ENCODE measurements around the gene MXD4.
"Not testable (repeated sequence)": the region's sequence is repeated elsewhere in the genome, so short reads cannot be mapped to it uniquely, and the experiment has no call there.

MXD4 gene

DNA sequence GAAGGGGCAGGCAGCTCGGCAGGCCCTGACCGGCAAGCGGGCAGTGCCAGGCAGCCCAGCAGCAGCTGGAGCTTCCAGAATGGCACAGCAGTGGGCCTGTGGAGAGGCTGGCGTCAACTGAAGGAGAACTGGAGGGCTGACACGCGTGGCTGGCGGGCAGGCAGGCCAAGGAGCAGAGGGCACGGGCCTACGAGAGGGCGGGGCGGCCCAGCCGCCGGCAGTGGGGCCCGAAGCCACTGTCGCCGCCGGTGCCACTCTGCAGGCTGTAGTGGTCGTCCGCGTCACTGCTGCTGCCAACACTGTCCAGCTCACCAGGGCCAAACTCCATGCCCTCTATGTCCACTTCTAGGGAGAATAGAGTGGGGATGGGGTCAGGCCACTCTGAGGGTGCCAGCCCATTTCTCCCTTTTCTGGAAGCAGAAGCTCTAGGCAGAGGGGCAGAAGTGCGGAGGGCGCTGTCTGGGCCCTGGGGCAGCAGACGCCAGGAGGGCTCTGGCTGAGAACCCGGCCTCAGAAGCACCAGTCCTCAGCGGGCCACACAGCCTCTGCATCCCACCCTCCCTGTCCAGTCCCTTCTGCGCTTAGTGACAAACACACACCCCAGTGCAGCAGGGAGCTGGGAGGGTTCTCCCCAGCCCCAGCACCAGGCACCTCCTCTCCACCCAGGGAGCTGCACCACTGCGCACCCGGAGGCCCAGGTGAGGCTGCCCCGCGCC lies 11.4 kb downstream of the MXD4 start:
- DNase-seq (ENCODE audit: low read depth) = no peak

GRCh38 chr4:2249526-2250356 lies 12.2 kb downstream of the MXD4 start:
- no peak for DNase-seq (ENCODE audit: low read depth)

- no peak for DNase-seq (ENCODE audit: low read depth)
Measured at GRCh38 chr4:2248821-2249261, 13.1 kb downstream of the MXD4 start.

DNA sequence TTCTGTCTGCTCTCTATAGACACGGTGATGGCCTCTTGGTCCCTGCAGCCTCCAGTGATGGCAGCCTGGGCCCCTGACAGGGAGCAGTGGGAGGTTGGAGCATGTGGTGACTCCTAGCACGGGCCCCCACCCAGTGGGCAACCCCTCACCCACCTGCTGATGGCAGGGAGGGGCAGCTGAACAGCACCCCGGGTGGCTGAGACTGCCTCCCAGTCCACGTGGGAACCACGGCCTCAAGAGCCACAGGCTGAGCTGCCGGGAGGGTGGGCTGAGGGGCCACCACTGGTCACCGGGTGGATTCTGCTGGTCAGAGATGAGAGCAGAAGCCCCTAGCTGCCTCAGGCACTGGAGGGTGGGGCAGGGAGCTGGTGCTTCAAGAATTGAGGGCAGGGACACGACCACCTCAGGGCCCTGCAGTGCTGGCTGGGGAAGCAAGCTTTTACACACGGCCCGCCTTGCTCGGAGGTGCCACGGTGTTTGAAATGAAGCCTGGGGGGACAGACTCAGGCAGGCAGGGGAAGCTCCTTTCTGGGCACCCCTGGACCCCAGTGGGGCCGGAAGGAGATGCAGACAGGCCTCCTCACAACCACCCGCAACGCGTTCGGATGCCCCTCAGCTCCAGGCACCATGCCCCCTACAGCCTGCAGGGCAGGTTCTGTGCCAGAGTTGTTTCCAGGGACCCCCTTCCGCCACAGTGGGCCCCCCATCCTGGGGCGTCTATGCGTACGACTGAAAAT lies 13.7 kb downstream of the MXD4 start:
- no peak for DNase-seq (ENCODE audit: low read depth)

DNA sequence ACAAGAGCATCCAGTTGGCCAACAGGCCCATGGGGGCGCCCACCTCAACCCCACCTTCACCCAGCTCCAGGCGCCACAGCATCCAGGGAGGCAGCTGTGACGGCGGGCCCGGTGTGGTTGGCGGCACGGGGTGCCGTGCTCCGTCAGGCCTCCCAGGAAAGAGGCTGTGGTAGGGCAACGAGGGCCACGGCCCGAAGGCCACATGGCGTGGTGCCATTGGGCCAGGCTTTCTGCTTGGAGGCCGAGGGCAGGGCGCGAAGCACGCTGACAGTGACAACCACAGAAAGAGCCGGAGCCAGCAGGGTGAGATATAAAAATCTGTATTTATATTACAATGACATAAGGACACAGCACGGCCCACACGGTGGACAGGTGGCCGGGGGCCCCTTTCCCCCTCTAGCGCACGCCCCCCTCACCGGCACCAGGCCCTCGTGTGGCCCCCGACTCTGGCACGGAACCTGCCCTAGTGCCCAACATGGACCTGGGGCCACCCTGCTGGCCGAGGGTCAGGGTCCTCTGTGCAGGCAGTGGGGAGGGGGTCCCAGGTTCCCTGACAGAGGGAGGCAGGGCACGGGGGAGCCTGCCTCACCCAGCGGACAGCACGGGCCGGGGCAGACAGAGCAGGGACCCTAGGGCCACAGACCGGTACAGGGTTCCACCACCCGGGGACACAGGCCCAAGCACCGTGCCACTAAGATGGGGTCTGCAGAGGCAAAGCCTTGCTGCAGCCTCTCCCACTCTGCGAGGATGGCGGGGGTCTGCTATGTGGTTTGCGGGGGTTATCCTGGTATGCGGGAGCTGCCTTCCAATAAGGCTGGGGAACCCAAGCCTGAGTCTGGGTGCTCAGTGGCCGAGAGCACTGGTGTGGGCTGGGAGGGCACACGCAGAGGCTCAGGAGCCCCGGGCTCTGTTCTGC lies 14.5 kb downstream of the MXD4 start:
- no peak for DNase-seq (ENCODE audit: low read depth)

DNA sequence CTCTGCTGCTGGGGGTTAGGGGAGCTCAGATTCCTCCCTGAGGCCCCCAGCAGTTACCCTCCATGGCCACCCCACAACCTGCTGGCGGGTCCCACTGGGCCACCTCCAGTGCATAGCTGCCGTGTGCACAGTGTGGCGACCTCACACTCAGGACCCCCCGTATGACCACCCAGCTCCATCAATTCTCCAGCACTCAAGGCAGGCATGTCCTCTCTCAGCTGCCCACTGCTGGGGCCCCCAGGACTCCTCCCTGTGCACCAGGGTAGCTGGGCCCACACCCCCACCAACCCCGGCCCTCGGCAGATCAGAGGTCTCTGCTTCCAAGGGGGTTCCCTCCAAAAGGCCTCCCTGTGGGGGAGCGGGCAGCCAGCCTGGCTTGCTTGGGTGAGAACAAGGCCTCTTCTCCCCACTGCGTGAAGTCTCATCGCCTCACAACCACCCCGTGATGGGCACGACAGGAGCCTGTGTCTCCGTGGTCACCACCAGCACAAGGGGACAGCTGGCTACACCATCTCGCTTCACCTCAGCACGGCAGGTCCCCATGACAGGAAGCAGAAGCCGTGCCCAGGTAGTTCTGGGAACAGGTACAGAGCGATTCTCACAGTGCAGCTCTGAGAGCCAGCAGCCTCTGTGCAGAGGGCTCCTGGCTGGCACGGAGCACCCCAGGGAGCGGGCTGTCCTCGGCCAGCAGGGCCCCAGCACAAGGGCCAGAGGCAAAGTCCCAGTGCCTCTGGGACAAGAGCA lies 15.4 kb downstream of the MXD4 start:
- DNase-seq (ENCODE audit: low read depth) = no peak

GRCh38 chr4:2245787-2246275 lies 16.1 kb downstream of the MXD4 start:
- DNase-seq (ENCODE audit: low read depth) = no peak

- DNase-seq (ENCODE audit: low read depth) = no peak
Measured at GRCh38 chr4:2245057-2245786, 16.7 kb downstream of the MXD4 start.

- DNase-seq (ENCODE audit: low read depth) = peak; percentile 47
Measured at GRCh38 chr4:2243681-2244380, 18.1 kb downstream of the MXD4 start.

DNA sequence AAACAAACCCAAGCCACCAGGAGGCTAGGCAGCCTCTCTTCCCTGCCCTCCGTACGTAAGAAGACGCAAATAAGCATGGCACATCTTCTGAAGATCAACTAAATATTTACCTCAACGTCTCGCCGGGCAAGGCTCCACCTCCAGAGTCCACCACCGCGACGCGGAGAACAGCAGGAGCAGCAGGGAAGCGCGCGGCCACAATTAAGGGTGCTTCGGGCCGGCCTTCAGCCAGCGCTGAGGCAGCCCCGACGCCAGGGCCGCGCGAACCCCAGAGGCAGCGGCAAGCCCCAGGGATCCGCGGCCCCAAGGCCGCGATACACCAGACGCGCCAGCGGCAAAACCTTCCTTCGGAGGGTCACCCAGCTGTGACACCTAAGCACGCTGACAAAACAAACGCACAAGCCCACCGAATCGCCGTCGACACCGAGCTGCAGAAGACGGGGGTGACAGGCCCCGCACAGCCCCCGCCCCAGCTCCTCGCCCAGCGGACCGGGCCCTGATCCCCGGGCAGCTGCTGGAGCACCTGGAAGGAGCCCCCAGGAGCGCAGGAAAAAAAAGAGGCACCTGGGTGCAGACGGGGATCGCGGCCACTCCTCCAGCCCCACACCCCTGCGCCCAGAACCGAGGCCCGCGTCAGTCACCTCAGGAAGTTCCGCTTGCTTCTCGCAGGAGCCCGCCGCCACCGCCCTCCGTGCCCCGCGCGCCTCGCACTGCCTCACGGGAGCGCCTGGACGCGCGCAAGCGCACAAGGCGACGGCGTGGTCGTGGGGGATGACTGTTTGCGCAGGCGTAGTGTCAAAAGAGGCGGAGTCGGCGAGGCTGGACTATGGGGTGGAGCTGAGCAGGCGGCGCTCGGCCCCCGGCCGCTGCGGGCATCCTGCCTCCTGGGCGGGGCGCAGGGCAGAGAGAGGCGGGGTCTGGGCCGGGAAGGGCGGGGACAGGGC lies 20.2 kb downstream of the MXD4 start, which contains the start of the genes HAUS3 and POLN:
HAUS3 (minus strand) TSS at position 712 of the 944 bp plus-strand sequence. CDS start 1,175 bp downstream, outside the sequence.
POLN (minus strand) TSS at position 712 of the 944 bp plus-strand sequence. CDS start 12,890 bp downstream, outside the sequence.
- DNase-seq (ENCODE audit: low read depth) = peak; percentile 94

GRCh38 chr4:2241003-2241402 lies 20.9 kb downstream of the MXD4 start:
- no peak for DNase-seq (ENCODE audit: low read depth)

DNA sequence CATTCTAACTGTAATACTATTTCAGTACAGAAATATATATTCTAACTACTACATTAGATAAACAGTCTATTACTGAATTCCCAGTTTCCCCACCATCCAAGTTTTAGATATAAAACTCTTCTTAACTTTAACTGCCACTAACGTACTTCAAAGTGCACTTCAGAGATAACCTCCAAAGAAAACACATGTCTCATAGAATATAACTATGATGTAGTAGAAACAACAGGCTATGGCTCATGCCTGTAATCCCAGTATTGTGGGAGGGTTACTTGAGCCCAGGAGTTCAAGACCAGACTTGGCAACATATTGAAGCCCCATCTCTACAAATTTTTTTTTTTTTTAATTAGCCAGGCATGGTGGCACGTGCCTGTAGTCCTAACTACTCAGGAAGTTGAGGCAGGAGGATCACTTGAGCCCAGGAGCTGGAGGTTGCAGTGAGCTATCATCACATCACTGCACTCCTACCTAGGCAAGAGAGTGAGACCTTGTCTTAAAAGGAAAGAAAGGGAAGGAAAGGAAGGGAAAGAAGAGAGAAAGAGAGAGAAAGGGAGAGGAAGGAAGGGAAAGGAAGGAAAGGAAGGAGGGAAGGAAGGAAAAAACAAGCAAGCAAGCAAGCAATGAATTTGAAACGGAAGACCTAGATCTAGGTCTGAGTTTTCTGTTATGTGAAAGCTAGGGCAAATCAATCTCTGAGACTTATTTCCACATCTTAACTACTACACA lies 24.8 kb downstream of the MXD4 start:
- no peak for DNase-seq (ENCODE audit: low read depth)

GRCh38 chr4:2231082-2231481 lies 30.8 kb downstream of the MXD4 start:
- no peak for DNase-seq (ENCODE audit: low read depth)

GRCh38 chr4:2226261-2226660 lies 35.6 kb downstream of the MXD4 start:
- DNase-seq (ENCODE audit: low read depth) = no peak

GRCh38 chr4:2222838-2223237 lies 39.1 kb downstream of the MXD4 start:
- no peak for DNase-seq (ENCODE audit: low read depth)

- DNase-seq (ENCODE audit: low read depth) = not testable (repeated sequence)
Measured at GRCh38 chr4:2221378-2221777, 40.5 kb downstream of the MXD4 start.

GRCh38 chr4:2220016-2220630 lies 41.8 kb downstream of the MXD4 start:
- DNase-seq (ENCODE audit: low read depth) = peak; percentile 54
